ENCODE measurements around the gene DUOXA1.

Gene DUOXA1

DNA sequence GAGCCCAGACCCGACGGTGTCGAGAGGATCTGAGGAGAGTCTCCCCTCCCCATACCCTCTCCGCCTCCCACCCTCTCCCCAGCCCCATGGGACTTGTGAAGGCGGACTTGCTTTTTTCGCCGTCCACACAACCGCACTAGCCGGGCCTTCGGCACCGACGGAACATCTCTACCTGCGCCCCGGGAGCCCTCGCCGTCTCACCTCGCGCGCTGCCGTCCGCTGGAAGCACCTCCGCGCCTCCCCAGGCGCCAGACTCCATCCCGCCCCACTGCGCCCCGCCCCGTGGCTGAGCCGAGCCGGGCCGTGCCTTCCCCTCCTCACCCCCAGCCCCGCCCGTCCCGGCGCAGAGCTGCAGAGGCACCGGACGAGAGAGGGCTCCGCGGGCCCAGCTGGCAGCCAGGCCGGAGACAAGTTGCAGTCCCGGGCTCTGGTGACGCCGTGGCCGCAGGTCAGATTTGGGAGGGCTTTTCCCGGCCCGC, at the start of gene DUOXA1, which contains the start of gene DUOX1:
Gene DUOXA1, minus strand, starts transcription at position 229 of the 479 bp plus-strand sequence. CDS start 6,865 bp downstream, outside the sequence.
Gene DUOX1, plus strand, starts transcription at position 344 of the 479 bp plus-strand sequence. CDS start 1,973 bp downstream, outside the sequence.
- DNase-seq: peak; percentile 12

- DNase-seq: no peak
These were observed 47.6 kb upstream of the DUOXA1 start for GRCh38 chr15:45177285-45177684.

DNA sequence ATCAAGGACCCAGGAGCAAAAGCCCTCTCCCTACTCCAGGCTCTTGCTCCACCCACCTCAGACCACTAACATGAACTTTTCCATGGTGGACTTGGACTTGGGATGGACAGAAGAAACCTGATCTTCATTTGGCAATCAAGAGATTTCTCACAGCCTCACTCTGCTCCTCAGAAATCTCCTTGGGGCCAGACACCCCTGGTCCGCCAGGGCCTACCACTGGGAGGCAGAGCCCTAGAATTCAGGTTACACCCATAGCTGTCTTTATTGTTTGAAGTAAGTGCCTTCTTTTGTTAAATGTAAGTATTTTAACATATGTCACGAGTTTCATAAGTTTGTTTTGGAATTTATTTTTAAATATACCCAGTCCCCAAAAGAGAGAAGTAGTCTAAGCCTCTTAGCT, 44.9 kb upstream of the DUOXA1 start:
- DNase-seq: no peak

- DNase-seq: no peak
These were observed 44.4 kb upstream of the DUOXA1 start for GRCh38 chr15:45174069-45174468.

DNA sequence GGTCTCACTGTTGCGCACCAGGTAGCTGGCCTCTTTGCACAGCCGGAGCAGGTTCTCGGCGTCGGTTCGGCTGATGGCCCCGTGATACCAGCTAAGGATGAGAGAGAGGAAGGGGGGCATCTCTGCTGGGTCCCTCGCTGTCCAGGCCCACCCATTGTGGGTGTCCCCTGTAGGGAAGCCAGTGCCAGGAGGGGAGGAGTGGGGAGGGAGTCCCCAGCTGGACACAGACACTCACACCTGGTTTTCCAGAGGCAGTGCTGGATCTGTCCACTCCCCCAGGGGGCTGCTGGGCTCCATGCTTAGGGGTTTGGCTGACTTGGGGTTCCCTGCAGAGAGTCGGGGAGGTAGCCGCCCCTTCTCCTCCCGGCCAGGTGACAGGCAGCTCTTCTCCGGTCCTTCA, 42.2 kb upstream of the DUOXA1 start:
- DNase-seq: no peak

- no peak for DNase-seq
These were observed 40.2 kb upstream of the DUOXA1 start for GRCh38 chr15:45169608-45170480.

GRCh38 chr15:45168751-45169551, 39.3 kb upstream of the DUOXA1 start:
- no peak for DNase-seq

GRCh38 chr15:45168286-45168685, 38.6 kb upstream of the DUOXA1 start:
- DNase-seq: no peak

GRCh38 chr15:45167631-45168205, 38.0 kb upstream of the DUOXA1 start:
- DNase-seq: no peak

GRCh38 chr15:45166834-45167630, 37.4 kb upstream of the DUOXA1 start:
- DNase-seq: peak; percentile 77

GRCh38 chr15:45165536-45165935, 35.9 kb upstream of the DUOXA1 start:
- DNase-seq: no peak

DNA sequence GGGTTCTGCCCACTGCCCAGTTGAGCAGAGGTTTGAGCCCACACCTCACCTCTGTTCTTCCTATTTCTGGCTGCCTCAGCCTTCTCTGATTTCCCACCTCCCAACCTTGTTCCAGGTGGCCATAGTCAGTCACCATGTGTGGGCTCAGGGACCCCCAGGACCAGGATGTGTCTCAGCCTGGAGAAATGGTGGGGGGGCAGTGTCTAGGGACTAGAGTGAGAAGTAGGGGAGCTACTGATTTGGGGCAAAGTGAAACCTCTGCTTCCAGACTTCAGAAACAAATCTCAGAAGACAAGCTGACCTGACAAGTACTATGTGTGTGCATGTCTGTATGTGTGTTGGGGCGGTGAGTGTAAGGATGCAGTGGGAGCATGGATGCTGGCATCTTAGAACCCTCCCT, 35.2 kb upstream of the DUOXA1 start:
- no peak for DNase-seq

- DNase-seq: no peak
These were observed 33.8 kb upstream of the DUOXA1 start for GRCh38 chr15:45163508-45163856.

GRCh38 chr15:45162771-45163507, 33.3 kb upstream of the DUOXA1 start:
- peak; percentile 39 for DNase-seq

GRCh38 chr15:45161666-45162065, 32.0 kb upstream of the DUOXA1 start:
- no peak for DNase-seq

- DNase-seq: no peak
These were observed 28.3 kb upstream of the DUOXA1 start for GRCh38 chr15:45157974-45158373.

- DNase-seq: no peak
These were observed 27.2 kb upstream of the DUOXA1 start for GRCh38 chr15:45156744-45157455.

DNA sequence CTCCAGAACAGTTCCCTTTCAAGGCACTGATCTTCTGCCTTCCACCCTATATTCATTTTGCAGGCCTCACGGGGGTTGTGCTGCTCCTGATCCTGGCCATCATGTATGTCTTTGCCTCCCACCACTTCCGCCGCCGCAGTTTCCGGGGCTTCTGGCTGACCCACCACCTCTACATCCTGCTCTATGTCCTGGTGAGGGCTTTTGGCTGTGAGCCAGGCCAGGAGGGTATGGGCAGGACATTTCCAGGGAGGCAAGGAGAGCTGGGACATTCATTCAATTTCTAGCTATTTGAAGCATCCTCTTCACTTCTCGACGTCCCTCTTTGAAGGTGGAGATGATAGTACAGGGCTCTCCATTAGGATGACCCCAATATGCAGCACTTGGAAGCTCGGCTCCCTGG, 26.1 kb upstream of the DUOXA1 start:
- DNase-seq: no peak

GRCh38 chr15:45151998-45152828, 22.5 kb upstream of the DUOXA1 start:
- DNase-seq: no peak

DNA sequence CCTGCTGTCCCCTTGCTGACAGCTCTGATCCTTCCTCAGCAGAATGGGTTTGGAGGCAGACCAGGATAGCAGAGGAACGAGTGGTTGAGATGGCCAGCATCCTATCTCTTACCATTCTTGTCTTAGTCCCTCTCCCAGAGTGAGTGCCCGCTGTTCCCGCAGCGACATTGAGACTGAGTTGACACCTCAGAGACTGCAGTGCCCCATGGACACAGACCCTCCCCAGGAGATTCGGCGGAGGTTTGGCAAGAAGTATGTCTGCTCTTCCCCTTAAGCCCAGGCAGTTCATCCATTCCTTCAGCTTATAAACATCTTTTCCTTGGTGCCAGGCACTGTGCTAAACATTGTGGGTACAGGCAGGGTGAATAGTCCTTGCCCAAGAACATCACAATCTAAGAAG, 21.3 kb upstream of the DUOXA1 start:
- no peak for DNase-seq

Data from activated effector memory CD4-positive, alpha-beta T cell treated with Interleukin-2 at 50 U/mL for 16 hours (primary cell).